HL-60 (cell line): Measurements from ENCODE around the gene BIN1.

Experiments used
- DNase-seq, 2 experiments: peaks; one replicate each; pipeline ENCODE4 v3.0.0-alpha.2; 2010 to 2020; ENCODE audit warnings: low read depth in 1 of 2, low spot score in 1 of 2
- H3K27ac ChIP-seq: fragments of 250-450 bp; sonication (Bioruptor Pico); replicated peaks from 2 replicates; pipeline ENCODE4 v1.5.1; 2020; ENCODE audit warnings: mild to moderate bottlenecking, moderate library complexity
- H3K27me3 ChIP-seq: fragments of 250-450 bp; sonication (Bioruptor Pico); 2 replicates; pipeline ENCODE4 v1.5.1; 2021; ENCODE audit warnings: mild to moderate bottlenecking, moderate library complexity; ENCODE audit not compliant: insufficient read depth, poor library complexity, severe bottlenecking
- H3K4me3 ChIP-seq: replicated peaks from 2 replicates; pipeline ENCODE4 v1.5.1; 2011; ENCODE audit warnings: mild to moderate bottlenecking, control low read depth, low read length; ENCODE audit not compliant: insufficient read depth
- CTCF ChIP-seq: IDR thresholded peaks from one replicate; pipeline ENCODE4 v1.5.1; 2011; ENCODE audit warnings: low read length, control low read depth, inconsistent platforms; ENCODE audit not compliant: insufficient read depth
- GABPA ChIP-seq: IDR thresholded peaks from 2 replicates; pipeline ENCODE4 v1.6.1; 2012; ENCODE audit warnings: low read depth
- POLR2AphosphoS5 ChIP-seq: IDR thresholded peaks from 2 replicates; pipeline ENCODE4 v1.6.1; 2012; ENCODE audit warnings: low read depth
- REST ChIP-seq: IDR thresholded peaks from 2 replicates; pipeline ENCODE4 v1.6.1; 2012; ENCODE audit warnings: low read depth; ENCODE audit not compliant: insufficient replicate concordance
- SPI1 ChIP-seq: IDR thresholded peaks from 2 replicates; pipeline ENCODE4 v1.6.1; 2012; ENCODE audit warnings: low read depth, mild to moderate bottlenecking, borderline replicate concordance

BIN1 gene

GRCh38 chr2:127011231-127011661, 95.7 kb downstream of the BIN1 start:
- DNase-seq = no peak
- TF ChIP-seq REST (no peak), CTCF (no peak), GABPA (no peak), POLR2AphosphoS5 (no peak), SPI1 (no peak)
- Histone ChIP-seq H3K27ac (no peak overlapping the region), H3K27me3 (peaks cover 5% of the 10 kb centered on the region), H3K4me3 (no peak overlapping the region)

- no peak overlapping the region for H3K4me3 ChIP-seq
These were observed 98.5 kb downstream of the BIN1 start for GRCh38 chr2:127008265-127009015.

More at GRCh38 chr2:127008265-127009015, 98.5 kb downstream of the BIN1 start:
- Histone ChIP-seq H3K27ac (no peak overlapping the region), H3K27me3 (peaks cover 6% of the 10 kb centered on the region)
- TF ChIP-seq POLR2AphosphoS5 (no peak), CTCF (no peak), REST (no peak), SPI1 (no peak), GABPA (no peak)
- DNase-seq = no peak
